Activated T-cell treated with anti-CD3 and anti-CD28 coated beads, Interleukin-2, amount 50 U/mL, for 4 hours (primary cell): ENCODE data around the gene PHACTR1. TPM values are rescaled to one million over a fixed set of nuclear protein-coding genes. Genes with fewer than 3 reads are reported as not detected.

ENCODE experiments used
- ATAC-seq, 2 donors: fragments of 200-7000 bp; cut with Tn5 transposase; one replicate each; pipeline ENCODE4 v1.10.0; 2021
- DNase-seq: peaks from one replicate; pipeline ENCODE4 v3.0.0-alpha.2; 2020
- H3K27me3 Mint-ChIP-seq: one replicate; pipeline ENCODE4 v1.8.0; 2021; ENCODE audit warnings: low read depth, mixed read lengths
- H3K36me3 Mint-ChIP-seq: one replicate; pipeline ENCODE4 v1.8.0; 2022; ENCODE audit warnings: mixed read lengths; ENCODE audit not compliant: insufficient read depth
- H3K4me1 Mint-ChIP-seq: one replicate; pipeline ENCODE4 v1.8.0; 2021; ENCODE audit warnings: low read depth, mixed read lengths
- H3K4me3 Mint-ChIP-seq: one replicate; pipeline ENCODE4 v1.8.0; 2021; ENCODE audit warnings: mild to moderate bottlenecking, moderate library complexity, mixed read lengths
- H3K9me3 Mint-ChIP-seq: one replicate; pipeline ENCODE4 v1.8.0; 2021; ENCODE audit warnings: mixed read lengths
- total RNA-seq, 3 donors: library from RNA; stranded (reverse); gene quantifications; one replicate each; pipeline ENCODE4 v1.2.1, GENCODE V29; 2021

Gene PHACTR1
- 1 to 10 TPM in 1 of 3 donors, under 1 TPM in 2; 0.26 to 1.1 (median 0.30) TPM for total RNA-seq

- Mint-ChIP-seq H3K27me3 (peaks cover 5% of the 10 kb centered on the region), H3K4me3 (no peak within 1 kb of the TSS), H3K4me1 (no peaks in the 10 kb centered on the region), H3K9me3 (no peaks in the 10 kb centered on the region), H3K36me3 (no peaks in the 10 kb centered on the region)
- ATAC-seq (no peak), DNase-seq (no peak)
Observed at GRCh38 chr6:12716298-12716916, at the start of gene PHACTR1. TSS of gene PHACTR1 (plus strand) at chr6:12716767.

- no peaks in the 10 kb centered on the region for H3K27me3 Mint-ChIP-seq
- DNase-seq, result no peak
- no peaks in the 10 kb centered on the region for H3K9me3 Mint-ChIP-seq
- H3K4me3 Mint-ChIP-seq, result no peak overlapping the region
- no peaks in the 10 kb centered on the region for H3K4me1 Mint-ChIP-seq
- no peaks in the 10 kb centered on the region for H3K36me3 Mint-ChIP-seq
- no peak for ATAC-seq
Observed at GRCh38 chr6:12666886-12667285, 49.7 kb upstream of the PHACTR1 start.

GRCh38 chr6:12675931-12676330 is 40.6 kb upstream of the PHACTR1 start:
- Mint-ChIP-seq H3K4me1 (no peaks in the 10 kb centered on the region), H3K36me3 (no peaks in the 10 kb centered on the region), H3K27me3 (peaks cover 12% of the 10 kb centered on the region), H3K4me3 (no peak overlapping the region), H3K9me3 (no peaks in the 10 kb centered on the region)
- ATAC-seq (no peak), DNase-seq (no peak)

GRCh38 chr6:12679341-12679740 is 37.2 kb upstream of the PHACTR1 start:
- Mint-ChIP-seq H3K4me3 (no peak overlapping the region), H3K36me3 (no peaks in the 10 kb centered on the region), H3K4me1 (no peaks in the 10 kb centered on the region), H3K9me3 (no peaks in the 10 kb centered on the region), H3K27me3 (peaks cover 4% of the 10 kb centered on the region)
- ATAC-seq (no peak), DNase-seq (no peak)

- H3K36me3 Mint-ChIP-seq, result no peaks in the 10 kb centered on the region
- ATAC-seq, result no peak
- H3K4me3 Mint-ChIP-seq, result no peak overlapping the region
- no peaks in the 10 kb centered on the region for H3K4me1 Mint-ChIP-seq
- no peak for DNase-seq
- no peaks in the 10 kb centered on the region for H3K9me3 Mint-ChIP-seq
- no peaks in the 10 kb centered on the region for H3K27me3 Mint-ChIP-seq
Observed at GRCh38 chr6:12693122-12693521, 23.4 kb upstream of the PHACTR1 start.

GRCh38 chr6:12698298-12698697 is 18.3 kb upstream of the PHACTR1 start:
- Mint-ChIP-seq H3K27me3 (no peaks in the 10 kb centered on the region), H3K4me1 (no peaks in the 10 kb centered on the region), H3K9me3 (no peaks in the 10 kb centered on the region), H3K4me3 (no peak overlapping the region), H3K36me3 (no peaks in the 10 kb centered on the region)
- DNase-seq (no peak), ATAC-seq (no peak)

GRCh38 chr6:12704946-12705345 is 11.6 kb upstream of the PHACTR1 start:
- H3K27me3 Mint-ChIP-seq, result peaks cover 3% of the 10 kb centered on the region
- H3K36me3 Mint-ChIP-seq, result no peaks in the 10 kb centered on the region
- no peak overlapping the region for H3K4me3 Mint-ChIP-seq
- DNase-seq, result no peak
- no peaks in the 10 kb centered on the region for H3K4me1 Mint-ChIP-seq
- no peaks in the 10 kb centered on the region for H3K9me3 Mint-ChIP-seq
- ATAC-seq, result no peak

- peaks cover 3% of the 10 kb centered on the region for H3K27me3 Mint-ChIP-seq
- no peaks in the 10 kb centered on the region for H3K4me1 Mint-ChIP-seq
- H3K4me3 Mint-ChIP-seq, result no peak overlapping the region
- no peaks in the 10 kb centered on the region for H3K36me3 Mint-ChIP-seq
- DNase-seq (no peak), ATAC-seq (no peak)
- H3K9me3 Mint-ChIP-seq, result no peaks in the 10 kb centered on the region
Observed at GRCh38 chr6:12709116-12709515, 7.5 kb upstream of the PHACTR1 start.

GRCh38 chr6:12709556-12710232 is 6.9 kb upstream of the PHACTR1 start:
- Mint-ChIP-seq H3K36me3 (no peaks in the 10 kb centered on the region), H3K9me3 (no peaks in the 10 kb centered on the region), H3K27me3 (peaks cover 3% of the 10 kb centered on the region), H3K4me1 (no peaks in the 10 kb centered on the region), H3K4me3 (no peak overlapping the region)
- no peak for DNase-seq
- no peak for ATAC-seq

GRCh38 chr6:12710921-12711320 is 5.6 kb upstream of the PHACTR1 start:
- H3K4me3 Mint-ChIP-seq, result no peak overlapping the region
- no peaks in the 10 kb centered on the region for H3K4me1 Mint-ChIP-seq
- H3K9me3 Mint-ChIP-seq, result no peaks in the 10 kb centered on the region
- H3K36me3 Mint-ChIP-seq, result no peaks in the 10 kb centered on the region
- ATAC-seq (no peak), DNase-seq (no peak)
- peaks cover 5% of the 10 kb centered on the region for H3K27me3 Mint-ChIP-seq

- Mint-ChIP-seq H3K9me3 (no peaks in the 10 kb centered on the region), H3K36me3 (no peaks in the 10 kb centered on the region), H3K27me3 (peaks cover 5% of the 10 kb centered on the region), H3K4me3 (no peak overlapping the region), H3K4me1 (no peaks in the 10 kb centered on the region)
- ATAC-seq, result no peak
- DNase-seq, result no peak
Observed at GRCh38 chr6:12714022-12714421, 2.5 kb upstream of the PHACTR1 start.

- DNase-seq (no peak), ATAC-seq (no peak)
Observed at GRCh38 chr6:12715437-12715836, 1.1 kb upstream of the PHACTR1 start.

GRCh38 chr6:12717356-12717755 is 789 bp downstream of the PHACTR1 start:
- Mint-ChIP-seq H3K9me3 (no peaks in the 10 kb centered on the region), H3K27me3 (peaks cover 5% of the 10 kb centered on the region), H3K4me3 (no peak overlapping the region), H3K4me1 (no peaks in the 10 kb centered on the region), H3K36me3 (no peaks in the 10 kb centered on the region)
- DNase-seq, result no peak
- ATAC-seq, result no peak

More at GRCh38 chr6:12715437-12715836, 1.1 kb upstream of the PHACTR1 start:
- Mint-ChIP-seq H3K9me3 (no peaks in the 10 kb centered on the region), H3K4me1 (no peaks in the 10 kb centered on the region), H3K27me3 (peaks cover 5% of the 10 kb centered on the region), H3K4me3 (no peak overlapping the region), H3K36me3 (no peaks in the 10 kb centered on the region)

- Mint-ChIP-seq H3K36me3 (no peaks in the 10 kb centered on the region), H3K9me3 (no peaks in the 10 kb centered on the region), H3K4me1 (no peaks in the 10 kb centered on the region), H3K4me3 (no peak overlapping the region), H3K27me3 (peaks cover 5% of the 10 kb centered on the region)
- ATAC-seq (no peak), DNase-seq (no peak)
Observed at GRCh38 chr6:12718015-12718414, 1.4 kb downstream of the PHACTR1 start.

- H3K27me3 Mint-ChIP-seq, result peaks cover 5% of the 10 kb centered on the region
- H3K36me3 Mint-ChIP-seq, result no peaks in the 10 kb centered on the region
- no peak overlapping the region for H3K4me3 Mint-ChIP-seq
- ATAC-seq (no peak), DNase-seq (no peak)
- H3K9me3 Mint-ChIP-seq, result no peaks in the 10 kb centered on the region
- H3K4me1 Mint-ChIP-seq, result no peaks in the 10 kb centered on the region
Observed at GRCh38 chr6:12719017-12719416, 2.5 kb downstream of the PHACTR1 start.
